ENCODE results near the gene KLRG1.

The KLRG1 gene

GRCh38 chr12:9052610-9053009 is 63.3 kb downstream of the KLRG1 start:
- Histone ChIP-seq H3K36me3 (ENCODE audit: control insufficient read depth in 5 of 5, insufficient read depth in 5 of 5, low read length in 5 of 5) (no peaks in the 10 kb centered on the region), H3K9ac (ENCODE audit: low read length in 5 of 5) (no peak overlapping the region), H3K9me3 (ENCODE audit: control insufficient read depth in 5 of 5, low read length in 5 of 5) (no peaks in the 10 kb centered on the region), H3K4me1 (ENCODE audit: control insufficient read depth in 5 of 5, insufficient read depth in 5 of 5, low read length in 5 of 5) (peaks cover 0 to 10% (median 0%) of the 10 kb centered on the region in 5 donors), H3K4me3 (ENCODE audit: low read depth in 1 of 5, low read length in 5 of 5) (no peak overlapping the region), H3K27me3 (ENCODE audit: control insufficient read depth in 5 of 5, insufficient read depth in 4 of 5, low read length in 5 of 5) (peaks cover 0 to 2% (median 0%) of the 10 kb centered on the region in 5 donors), H3K27ac (ENCODE audit: low read depth, low read length) (no peak overlapping the region)
